GM19395 (cell line): Measurements from ENCODE around the gene NCAPH2.

ENCODE experiments used
- ATAC-seq: cut with Tn5 transposase; IDR thresholded peaks from one replicate; pipeline ENCODE4 v1.9.1; 2021; ENCODE audit warnings: mild to moderate bottlenecking, moderate library complexity; ENCODE audit not compliant: unreplicated experiment

The NCAPH2 gene

GRCh38 chr22:50473855-50474671 is 34.0 kb upstream of the NCAPH2 start:
- ATAC-seq: no peak

- ATAC-seq: peak; percentile 45
Measured at GRCh38 chr22:50474710-50475651, 33.0 kb upstream of the NCAPH2 start, which contains the start of gene SBF1. Gene SBF1, minus strand, starts transcription at chr22:50475035. Its CDS starts 195 bp downstream, at chr22:50474840.

- ATAC-seq: no peak
Measured at GRCh38 chr22:50475652-50476002, 32.4 kb upstream of the NCAPH2 start.

DNA sequence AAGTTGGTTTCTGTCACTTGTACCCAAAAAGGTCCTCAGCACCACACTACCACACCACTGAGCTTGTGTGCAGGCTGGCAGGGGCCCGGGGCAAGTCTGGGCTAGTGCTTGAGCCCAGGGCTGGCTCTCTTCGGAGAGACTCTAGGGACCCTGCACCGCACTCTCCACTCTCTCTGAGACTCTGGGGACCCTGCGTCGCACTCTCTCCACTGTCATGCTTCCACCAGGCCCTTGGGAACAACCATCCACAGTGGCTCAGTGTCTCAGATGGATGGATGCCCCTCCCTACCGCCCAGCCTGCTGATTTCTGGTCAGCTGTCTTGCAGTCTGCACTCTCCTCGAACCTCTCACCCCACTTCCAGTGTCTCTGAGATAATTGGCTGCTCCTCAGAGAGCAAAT is 31.2 kb upstream of the NCAPH2 start:
- no peak for ATAC-seq

GRCh38 chr22:50477923-50478322 is 30.1 kb upstream of the NCAPH2 start:
- no peak for ATAC-seq

DNA sequence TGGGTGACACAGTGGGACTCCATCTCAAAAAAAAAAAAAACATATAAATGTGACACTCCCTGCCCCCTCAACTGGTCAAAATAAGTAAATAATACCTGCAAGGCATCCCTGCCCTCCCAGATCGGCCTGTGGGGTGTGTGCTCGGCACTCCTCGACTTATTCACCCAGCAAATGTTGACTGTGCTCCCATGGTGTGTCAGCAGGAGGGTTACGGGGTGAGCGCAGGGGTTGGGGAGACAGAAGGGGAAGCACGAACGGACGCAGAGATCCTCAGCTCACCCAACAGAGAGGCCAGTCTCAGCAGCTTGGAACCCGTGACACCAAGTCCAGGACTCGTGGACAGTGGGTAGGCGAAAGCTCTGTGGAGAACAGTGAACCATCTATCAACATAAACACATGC is 28.3 kb upstream of the NCAPH2 start:
- ATAC-seq: no peak

DNA sequence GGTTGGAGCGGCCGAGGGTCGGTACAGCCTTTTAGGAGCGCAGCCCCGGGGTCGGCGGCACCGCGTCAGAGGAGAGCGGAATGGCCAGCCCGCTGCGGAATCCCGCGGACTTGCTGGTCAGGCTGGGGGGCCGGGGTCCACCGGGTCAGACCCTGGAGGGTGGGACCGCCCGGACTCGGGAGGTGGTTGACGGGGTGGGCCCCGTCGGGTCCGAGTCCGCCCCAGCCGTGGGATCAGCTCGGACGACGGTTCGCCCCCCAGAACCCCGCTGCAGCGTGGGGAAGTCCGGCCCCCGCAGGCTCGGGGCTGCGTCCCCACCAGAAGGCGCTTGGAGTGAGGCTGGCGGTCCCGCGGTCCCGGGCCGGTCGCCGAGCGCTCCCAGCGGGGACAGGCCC is 27.0 kb upstream of the NCAPH2 start:
- ATAC-seq: no peak

GRCh38 chr22:50481440-50482106 is 26.5 kb upstream of the NCAPH2 start, which contains the start of gene ADM2:
Gene ADM2, plus strand, starts transcription at chr22:50481543. Its CDS starts 305 bp downstream, at chr22:50481848.
- ATAC-seq: no peak

- no peak for ATAC-seq
Measured at GRCh38 chr22:50482107-50483074, 25.6 kb upstream of the NCAPH2 start.

GRCh38 chr22:50483106-50483505 is 24.9 kb upstream of the NCAPH2 start:
- ATAC-seq: no peak

DNA sequence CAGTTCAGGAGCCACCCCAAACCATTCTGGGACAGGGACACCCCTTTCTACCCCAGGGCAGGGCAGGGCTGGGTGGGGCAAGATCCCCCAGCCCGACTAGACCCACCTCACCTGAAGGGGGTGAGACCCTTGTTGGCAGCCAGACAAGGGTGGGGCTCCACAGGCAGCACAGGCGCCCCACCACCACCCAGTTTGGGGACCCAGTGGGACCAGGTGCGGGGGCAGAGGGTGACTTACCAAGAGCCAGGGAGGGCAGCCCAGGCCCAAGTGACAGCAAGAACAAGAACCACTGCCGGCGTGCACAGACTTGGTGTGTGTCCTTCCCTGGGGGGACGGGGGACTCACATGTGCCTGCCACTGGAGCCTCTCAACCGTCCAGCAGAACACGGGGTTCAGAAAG is 24.5 kb upstream of the NCAPH2 start:
- ATAC-seq: no peak

GRCh38 chr22:50483977-50484853 is 23.8 kb upstream of the NCAPH2 start:
- ATAC-seq: no peak

GRCh38 chr22:50485221-50486131 is 22.5 kb upstream of the NCAPH2 start:
- no peak for ATAC-seq

- ATAC-seq: no peak
Measured at GRCh38 chr22:50486561-50487289, 21.3 kb upstream of the NCAPH2 start, which contains the start of gene MIOX. Gene MIOX, plus strand, starts transcription at chr22:50486859. Its CDS starts 39 bp downstream, at chr22:50486898.

- no peak for ATAC-seq
Measured at GRCh38 chr22:50487290-50488005, 20.6 kb upstream of the NCAPH2 start.

GRCh38 chr22:50488006-50488677 is 19.9 kb upstream of the NCAPH2 start:
- ATAC-seq: no peak
